DMS79 treated with DMSO at 0.1 percent for 48 hours (cell line): ENCODE measurements around the gene SETD7.
"Not testable (repeated sequence)": the region's sequence is repeated elsewhere in the genome, so short reads cannot be mapped to it uniquely, and the experiment has no call there.

ENCODE experiments used
- DNase-seq: peaks from one replicate; lab custom pipeline; 2025; lab: John Stamatoyannopoulos, UW

Gene SETD7

DNA sequence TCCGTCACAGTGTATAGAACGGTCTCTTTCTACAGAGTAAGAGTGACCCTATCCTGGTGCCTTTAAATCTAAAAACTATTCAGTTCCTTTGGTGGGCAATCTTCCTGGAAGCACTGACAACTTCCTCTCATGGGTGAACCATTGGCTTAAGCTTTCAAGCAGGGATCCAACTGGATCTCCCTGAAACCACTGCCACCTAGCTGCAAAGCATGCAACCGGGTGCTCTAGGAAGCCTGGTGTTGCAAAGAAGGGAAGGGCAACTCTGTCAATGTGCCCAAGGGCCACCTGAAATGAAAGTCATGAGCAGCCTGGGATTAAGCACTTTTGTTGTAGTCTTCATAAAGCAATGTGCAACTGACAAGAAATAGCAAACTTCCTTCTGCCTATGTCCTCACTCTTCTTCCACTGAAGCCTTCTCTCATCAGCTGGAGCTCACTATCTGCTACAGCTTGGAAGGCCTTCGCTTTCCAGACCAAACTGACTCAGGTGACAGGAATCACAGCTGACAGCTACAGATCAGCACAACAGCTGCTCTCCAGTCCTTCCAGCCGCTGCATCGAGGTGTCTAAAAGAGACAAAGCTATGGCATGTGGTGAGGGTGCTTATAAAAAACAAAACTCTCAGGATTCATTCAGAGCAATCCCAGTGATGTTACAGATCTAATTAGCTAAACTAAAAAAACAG is 46.1 kb downstream of the SETD7 start:
- DNase-seq = no peak

DNA sequence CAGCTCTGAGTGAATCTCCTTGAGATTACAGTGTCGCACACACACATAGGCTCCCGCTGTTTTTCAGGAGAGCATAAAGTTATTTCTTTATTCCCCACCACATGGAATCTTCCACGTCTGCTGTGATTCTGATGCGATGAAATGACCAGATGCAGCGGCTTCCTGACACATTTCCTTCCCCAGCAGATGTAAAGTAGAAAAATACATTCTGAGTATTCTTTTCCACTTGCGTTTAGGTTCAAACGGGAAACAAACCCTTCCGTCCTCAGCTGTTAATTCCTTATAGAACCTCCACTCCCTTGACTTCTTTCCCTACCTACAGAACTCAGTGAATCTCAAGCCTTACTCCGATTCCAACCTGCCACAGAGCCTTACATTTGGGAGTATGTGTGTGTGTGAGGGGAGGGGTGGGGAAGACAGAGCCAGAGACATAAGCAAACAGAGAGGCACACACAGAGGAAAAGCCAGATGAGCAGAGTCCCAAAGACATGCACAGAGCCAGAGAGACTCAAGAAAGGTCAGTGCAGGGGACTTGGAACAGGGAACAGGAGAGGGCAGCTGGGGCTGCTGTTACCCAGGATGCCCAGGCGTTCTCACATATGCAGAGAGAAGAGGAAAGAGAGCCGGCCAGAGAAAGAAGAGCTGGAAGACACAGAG is 47.3 kb downstream of the SETD7 start:
- DNase-seq = no peak

DNA sequence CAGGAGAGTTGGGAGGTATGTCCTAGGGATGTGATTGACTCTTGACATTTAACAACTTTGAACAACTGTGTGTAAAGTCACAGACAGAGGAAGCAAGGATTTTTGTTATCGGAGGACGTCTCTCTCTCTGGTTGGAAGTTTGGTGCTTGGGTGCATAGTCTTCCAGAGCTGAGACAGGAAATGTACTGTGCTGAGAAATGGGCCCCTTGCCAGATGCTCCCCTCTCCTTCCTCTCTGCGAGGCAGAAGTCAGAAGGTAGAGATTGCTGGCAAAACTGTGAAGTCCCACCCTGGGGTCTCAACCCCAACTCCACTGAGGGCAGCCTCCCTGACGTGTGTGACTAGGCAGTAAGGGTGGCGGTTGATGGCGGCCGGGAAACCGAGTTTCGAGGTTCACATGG is 49.2 kb downstream of the SETD7 start:
- DNase-seq = no peak

DNA sequence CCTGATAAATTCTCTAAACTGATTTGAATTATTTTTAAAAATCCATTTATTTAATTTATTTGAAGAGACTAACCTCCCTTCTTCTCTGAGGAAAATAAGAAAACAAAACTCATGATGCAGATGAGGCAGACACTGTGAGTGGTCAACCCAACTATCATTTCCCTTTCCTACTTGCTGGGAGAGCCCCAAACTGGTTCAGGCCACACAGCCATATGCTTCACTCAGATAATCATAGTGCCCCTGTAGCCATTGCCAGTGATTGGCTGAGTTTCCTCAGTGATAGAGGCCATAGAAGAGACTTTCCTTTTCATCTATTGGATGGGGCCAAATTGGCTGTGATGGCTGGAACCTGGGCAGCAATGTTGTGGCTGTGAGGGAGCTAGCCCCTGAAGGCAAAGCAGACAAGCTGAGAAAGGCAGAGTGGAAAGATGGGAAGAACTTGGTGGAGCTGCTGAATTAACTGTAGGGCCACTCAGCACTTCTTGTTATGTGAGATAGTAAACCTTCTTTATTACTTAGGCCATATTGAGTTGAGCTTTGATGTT is 52.3 kb downstream of the SETD7 start:
- no peak for DNase-seq

DNA sequence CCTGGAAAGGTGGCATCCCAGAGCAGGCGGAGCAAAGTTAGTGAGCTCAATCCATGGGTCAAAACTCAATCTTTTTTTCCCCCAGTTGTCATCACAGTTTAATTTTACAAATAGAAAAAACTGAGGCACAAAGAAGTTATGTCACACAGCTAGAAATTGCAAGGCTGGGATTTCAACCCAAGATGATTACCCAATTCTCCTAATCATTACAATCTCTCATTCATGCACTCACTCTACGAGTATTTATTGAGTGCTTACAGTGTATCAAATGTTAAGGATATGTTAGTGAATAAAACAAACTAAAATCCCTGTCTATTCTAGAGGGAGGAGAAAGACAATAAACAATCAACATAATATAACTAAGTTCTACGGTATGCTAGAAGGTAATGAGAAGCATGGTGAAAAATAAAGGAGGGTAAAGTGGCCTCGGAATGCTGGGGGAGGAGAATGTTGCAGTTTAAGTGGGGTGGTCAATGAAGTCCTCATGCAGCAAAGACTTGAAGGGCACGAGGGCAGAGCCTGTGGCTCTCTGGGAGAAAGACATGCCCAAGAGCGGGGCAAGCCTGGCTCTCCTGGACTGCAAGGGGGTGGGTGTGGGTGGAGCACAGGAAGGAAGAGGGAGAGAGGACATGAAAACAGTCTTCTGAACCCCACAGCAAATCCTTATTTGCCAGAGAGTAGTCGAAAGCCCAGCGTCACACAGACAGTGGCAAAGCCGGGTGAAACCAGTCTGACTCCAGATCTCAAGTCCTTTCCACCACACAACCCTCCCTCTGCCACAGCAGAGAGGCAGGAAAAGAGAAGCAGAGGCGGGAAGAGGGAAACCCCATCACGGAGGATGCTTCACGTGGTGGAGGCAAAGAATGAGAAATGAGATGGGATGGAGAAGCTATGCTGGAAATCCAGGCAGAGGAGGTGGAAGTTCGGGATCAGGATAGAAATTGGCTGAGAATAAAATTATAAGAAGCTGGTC is 53.8 kb downstream of the SETD7 start:
- DNase-seq = no peak

DNA sequence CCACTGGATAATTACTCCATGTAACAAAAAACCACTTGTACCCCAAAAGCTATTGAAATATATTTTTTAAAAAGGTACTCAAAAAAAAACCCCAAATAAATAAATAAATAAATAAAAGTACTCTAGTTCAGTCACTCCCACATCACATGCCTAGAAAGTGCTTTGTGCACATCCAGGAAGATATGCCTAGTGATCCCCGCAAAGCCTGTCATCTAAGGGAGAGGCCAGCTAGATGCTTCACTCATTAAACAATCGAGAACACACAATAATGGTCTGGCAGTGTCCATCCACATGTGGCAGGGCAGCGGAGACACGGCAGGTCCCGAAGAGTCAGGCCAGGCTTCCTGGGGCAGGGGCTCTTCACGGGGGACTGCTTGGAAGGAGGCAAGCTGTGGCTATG is 54.5 kb downstream of the SETD7 start:
- DNase-seq = no peak

DNA sequence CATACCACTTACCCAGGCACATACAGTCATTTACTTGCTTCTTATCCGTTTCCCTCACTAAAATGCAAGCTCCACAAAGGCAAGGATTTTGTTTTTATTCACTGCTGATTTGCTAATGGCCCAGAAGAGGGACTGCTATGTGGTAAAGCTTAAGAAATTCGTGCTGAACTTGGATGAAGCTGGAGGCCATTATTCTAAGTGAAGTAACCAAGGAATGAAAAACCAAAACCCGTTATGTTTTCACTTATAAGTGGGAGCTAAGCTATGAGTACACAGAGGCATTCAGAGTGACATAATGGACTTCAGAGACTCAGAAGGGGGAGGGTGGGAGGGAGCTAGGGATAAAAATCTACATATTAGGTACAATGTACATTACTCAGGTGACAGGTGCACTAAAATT is 54.9 kb downstream of the SETD7 start:
- DNase-seq = no peak

DNA sequence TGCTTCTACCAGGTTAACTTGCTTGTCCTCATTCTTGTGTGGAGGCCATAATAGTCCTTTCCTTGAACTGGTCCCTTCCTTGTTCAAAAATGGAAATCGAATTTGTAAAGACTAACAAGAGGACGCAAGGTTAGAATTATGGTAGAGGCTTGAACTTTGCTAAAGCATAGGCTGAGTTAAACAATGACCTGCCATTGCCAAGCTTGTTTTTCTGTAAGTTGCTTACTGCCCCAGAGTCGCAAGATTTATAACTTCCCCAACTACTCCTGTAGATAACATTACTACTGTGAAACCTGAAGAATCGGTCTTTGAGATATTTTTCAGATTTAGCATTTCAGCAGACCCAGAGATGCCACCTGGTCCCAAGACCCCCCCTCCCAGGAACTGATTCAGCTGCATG is 56.8 kb downstream of the SETD7 start:
- DNase-seq = no peak

DNA sequence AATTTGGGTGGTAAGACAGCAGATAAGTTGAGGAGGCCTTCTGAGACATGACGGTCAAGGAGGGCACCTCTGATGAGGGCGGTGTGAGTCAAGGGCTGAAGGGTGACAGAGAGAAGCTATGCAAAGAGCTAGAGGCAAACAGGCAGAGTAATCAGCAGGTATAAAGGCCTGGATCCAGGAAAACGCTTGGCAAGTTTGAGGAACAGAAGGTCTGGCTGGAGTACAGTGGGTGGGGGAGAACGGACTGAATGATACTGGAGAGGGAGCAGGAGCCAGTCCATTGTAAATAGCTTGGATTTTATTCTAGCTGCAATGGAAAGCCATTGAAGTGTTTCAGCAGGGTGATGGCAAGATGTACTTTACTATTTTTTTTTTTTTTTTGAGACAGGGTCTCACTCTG is 62.8 kb downstream of the SETD7 start:
- DNase-seq = no peak

DNA sequence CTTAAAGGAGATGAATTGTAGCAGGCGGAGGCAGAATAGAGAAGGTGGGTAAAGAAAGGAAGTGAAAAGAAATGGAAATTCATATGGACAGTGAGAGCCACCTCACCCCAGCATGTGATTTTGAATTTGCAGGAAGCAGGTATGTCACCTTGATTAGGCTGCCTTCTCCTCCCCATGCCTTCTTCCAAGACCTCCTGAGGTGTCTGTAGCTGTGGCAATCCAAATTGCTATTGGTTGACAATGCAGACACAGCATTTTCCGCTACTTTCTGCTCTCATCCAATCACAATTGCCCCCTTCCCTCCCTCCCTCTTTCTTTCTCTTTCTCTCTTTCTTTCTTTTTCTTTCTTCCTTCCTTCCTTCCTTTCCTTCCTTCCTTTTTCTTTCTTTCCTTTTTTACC is 63.6 kb downstream of the SETD7 start:
- DNase-seq = no peak

DNA sequence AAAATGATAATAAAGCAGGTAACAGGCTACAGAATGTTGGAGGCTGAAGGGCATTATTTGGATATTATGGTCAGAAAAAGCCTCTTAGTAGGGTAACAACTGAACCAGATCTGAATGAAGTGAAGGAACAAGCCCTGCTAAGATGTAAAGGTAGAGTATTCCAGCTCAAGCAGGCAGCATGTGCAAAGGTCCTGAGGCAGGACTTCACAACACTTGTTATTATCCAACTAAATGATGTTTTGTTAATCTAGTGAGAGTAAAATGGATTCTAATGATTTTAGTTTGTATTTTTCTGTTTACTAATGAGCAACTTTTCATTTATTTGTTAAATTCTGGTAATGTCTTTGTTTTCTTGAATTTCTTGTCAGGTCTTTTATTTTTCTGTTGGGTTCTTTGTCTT is 66.4 kb downstream of the SETD7 start:
- DNase-seq = no peak

DNA sequence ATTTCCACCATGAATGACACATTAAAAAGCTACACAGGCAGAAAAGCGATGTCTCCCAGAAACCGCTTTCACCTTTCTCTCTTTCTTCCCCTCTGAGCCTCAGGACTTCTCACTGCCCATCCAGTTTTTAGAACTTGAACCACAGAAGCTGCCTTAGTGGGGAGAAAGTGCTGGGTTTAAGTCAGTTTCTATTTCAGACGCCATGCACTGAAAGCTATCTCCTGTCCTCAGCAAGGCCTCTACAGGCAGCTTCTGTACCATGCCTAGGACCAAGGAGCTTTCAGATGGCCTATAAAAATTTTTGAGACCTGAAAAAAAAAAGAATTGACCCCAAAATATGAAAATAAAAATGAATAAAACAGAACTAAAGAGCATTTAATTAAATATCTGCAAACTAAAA is 67.6 kb downstream of the SETD7 start:
- no peak for DNase-seq

DNA sequence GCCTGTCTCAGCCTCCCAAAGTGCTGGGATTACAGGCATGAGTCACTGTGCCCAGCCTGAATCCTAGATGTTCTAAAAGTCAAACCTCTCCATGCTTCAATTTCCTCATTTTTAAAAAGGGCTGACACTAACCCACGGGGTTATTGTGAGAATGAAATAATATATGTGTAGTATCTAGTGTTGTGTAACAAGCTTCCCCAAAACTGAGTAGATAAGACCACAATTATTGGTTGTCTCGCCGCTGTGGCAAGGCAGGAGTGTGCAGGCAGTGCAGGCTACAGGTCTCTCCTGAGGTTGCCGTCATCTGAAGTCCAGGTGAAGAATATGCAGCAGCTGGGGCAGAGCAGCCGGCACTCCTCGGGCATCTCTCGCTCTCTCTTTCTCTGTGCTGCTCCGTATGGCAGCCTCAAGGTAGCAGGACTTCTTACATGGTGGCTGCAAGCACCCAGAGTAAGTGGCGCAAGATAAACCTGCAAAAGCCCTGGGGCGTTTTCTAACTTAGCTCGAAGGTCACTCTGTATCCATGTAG is 71.2 kb downstream of the SETD7 start:
- no peak for DNase-seq

DNA sequence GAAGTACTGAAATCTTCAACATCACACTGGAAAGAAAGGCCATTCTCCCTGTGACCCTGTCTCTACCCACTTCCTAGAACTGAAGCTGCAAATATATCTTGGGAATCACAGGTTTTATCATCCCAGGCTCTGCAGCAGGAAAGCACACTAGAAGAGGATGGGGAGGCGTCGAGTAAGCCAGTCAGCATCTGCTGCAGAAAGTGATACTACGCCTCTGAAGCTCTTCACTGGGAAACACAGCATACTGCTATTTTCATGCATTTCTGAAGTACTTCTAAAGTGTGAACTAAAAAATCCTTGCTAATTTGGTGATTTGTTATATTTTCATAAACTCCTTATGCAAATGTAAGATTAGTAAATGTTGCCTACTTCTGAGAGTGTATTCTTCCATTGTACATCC is 73.0 kb downstream of the SETD7 start:
- no peak for DNase-seq

DNA sequence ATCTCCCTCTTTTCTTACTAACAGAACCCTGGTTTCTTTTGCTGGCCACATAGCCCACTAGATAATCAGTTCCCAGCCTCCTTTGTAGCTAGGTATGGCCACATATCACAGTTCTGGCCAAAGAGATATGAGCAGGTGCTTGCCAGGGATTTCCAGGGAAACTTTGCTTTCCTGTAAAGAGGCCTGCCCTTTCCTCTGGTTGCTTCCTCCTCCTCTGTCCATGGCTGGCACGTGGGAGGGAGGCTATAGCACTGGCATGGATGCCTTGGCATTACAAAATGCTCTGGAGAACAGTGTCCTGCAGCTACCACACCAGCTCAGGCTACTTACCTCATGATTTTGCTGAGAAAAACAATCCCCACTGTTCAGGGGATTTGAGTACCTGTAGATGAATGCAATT is 74.6 kb downstream of the SETD7 start:
- no peak for DNase-seq

DNA sequence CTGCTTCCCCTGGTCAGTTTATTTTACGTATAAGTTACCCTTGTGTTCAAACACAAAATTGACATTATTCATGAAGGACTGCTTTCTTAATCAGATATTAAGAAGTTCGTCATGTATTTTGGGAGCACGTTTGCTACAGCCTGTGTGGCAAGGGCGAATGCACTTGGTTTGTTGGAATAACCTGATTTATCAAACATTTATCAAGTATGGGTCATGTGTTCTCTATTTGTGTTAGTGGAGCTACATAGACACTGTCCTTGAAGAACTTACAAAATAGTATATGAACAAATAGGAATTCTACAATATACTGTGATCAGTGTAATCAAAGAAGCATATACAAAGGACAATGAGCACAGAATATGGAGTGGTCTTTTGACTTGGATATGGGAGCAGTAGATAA is 79.7 kb downstream of the SETD7 start:
- DNase-seq = no peak

DNA sequence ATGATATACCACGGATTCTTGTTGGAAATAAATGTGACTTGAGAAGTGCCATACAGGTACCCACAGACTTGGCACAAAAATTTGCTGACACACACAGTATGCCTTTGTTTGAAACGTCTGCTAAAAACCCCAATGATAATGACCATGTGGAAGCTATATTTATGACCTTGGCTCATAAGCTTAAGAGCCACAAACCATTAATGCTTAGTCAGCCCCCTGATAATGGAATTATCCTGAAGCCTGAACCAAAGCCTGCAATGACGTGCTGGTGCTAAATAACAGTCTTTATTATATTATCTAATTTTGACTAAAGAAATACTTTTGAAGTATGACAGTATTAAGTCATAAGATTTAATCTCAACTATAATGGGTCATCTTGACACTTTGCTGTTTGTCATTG is 83.2 kb downstream of the SETD7 start:
- no peak for DNase-seq

DNA sequence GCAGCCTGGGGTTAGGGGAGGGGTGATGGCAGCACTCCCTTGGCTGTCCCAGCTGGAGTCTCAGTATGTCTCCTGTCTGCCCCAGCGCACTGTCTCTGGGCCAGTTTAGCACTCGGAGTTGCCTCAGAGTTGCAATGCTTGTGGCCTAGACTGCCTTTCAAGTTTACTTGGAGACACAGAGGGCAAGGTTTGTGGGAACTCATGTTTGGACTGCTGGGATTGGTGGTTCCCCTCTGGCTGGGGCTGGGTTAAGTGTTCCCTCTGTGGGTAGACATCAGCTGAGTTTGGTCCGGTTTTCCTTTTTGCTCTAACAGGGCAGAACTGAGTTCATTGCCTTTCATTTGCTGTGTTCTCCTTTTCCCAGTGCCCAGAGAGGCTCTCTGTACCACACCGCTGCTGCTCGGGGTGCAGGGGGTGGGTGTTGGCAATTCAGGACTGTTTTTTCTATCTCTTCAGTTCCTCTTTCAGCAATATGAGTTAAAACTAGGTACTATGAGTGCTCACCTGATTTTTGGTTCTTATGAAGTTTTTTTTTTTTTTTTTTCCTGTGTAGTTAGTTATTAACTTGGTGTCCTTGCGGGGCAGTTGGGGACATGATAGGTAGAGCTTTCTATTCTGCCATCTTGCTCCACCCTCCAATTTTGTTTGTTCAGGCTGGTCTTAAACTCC is 84.9 kb downstream of the SETD7 start:
- no peak for DNase-seq

DNA sequence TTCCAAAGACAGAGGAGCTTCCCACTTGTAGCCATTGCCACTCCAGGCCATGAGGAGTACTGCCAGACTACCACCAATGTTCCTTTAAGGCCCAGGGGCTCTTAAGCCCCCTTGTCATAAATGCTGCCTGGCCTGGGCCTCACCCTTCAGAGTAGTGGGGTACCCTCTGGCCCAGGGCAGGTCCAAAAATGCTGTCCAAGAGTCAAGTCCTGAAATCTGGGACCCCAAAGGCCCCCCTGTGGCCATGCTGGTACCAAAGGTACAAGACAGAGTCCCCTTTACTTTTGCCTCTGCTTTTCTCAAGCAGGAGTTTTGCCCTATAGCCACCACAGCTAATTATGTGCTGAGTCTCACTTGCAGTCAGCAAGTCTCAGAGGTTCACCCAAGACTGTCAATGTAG is 85.7 kb downstream of the SETD7 start:
- DNase-seq = no peak

DNA sequence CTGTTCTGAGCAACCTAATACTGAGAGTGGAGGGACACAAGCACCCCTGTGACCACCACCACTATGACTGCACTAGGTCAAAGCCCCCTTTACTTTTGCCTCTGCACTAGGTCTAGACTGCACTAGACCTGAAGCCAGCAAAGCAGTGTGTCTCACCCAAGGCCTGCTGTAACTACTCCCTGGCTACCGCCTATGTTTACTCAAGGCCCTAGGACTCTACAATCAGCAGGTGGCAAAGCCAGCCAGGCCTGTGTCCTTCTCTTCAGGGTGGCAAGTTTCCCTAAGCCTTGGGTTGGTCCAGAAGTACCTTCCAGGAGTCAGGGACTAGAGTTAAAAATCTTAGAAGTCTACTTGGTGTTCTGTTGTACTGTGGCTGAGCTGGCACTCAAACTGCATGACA is 86.2 kb downstream of the SETD7 start:
- DNase-seq = no peak

DNA sequence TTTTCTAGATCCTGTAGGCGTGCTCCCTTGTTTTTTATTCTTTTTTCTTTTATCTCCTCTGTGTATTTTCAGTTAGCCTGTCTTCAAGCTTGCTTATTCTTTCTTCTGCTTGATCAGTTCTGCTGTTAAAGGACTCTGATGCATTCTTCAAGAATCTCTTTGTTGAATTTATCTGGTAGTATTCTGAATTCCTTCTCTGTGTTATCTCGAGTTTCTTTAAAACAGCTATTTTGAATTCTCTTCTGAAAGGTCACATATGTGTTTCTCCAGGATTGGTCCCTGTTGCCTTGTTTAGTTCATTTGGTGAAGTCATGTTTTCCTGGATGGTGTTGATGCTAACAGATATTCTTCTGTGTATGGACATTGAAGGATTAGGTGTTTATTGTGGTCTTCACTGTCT is 86.8 kb downstream of the SETD7 start:
- DNase-seq = no peak

DNA sequence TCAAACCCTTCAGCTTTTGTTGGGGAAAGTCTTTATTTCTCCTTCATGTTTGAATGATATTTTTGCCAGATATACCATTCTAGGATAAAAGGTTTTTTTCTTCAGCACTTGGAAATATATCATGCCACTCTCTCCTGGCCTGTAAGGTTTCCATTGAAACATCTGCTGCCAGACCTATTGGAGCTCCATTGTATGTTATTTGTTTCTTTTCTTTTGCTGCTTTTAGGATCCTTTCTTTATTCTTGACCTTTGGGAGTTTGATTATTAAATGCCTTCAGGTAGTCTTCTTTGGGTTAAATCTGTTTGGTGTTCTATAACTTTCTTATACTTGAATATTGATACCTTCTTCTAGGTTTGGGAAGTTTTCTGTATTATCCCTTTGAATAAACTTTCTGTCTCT is 87.3 kb downstream of the SETD7 start:
- not testable (repeated sequence) for DNase-seq
